Measurements from ENCODE around the gene INPP5A. TPM values are rescaled to one million over a fixed set of nuclear protein-coding genes. Genes with fewer than 3 reads are reported as not detected.

INPP5A gene
- total RNA-seq, 1 experiment from 2014 or later, result 12.3 TPM

- no peak for ATAC-seq
Measured at GRCh38 chr10:132494866-132495630, 42.5 kb upstream of the INPP5A start.

More at GRCh38 chr10:132494866-132495630, 42.5 kb upstream of the INPP5A start:
- Histone ChIP-seq H3K9me3 (ENCODE audit: control insufficient read depth in 1 of 2, insufficient read depth in 1 of 2, low read depth in 1 of 2, low read length in 2 of 2) (no peaks in the 10 kb centered on the region), H3K9me2 (ENCODE audit: insufficient read depth) (no peaks in the 10 kb centered on the region), H3K4me1 (ENCODE audit: control insufficient read depth in 1 of 2, insufficient read depth in 2 of 2, low read length in 2 of 2) (no peaks in the 10 kb centered on the region), H3K79me2 (ENCODE audit: insufficient read depth, low read length) (no peaks in the 10 kb centered on the region), H3K4me2 (ENCODE audit: low read length) (no peak overlapping the region), H3K27ac (ENCODE audit: low read depth, low read length) (no peak overlapping the region), H3K4me3 (replicated peaks in 1 of 2; ENCODE audit: low read depth in 1 of 2, low read length in 2 of 2) (no peak overlapping the region), H4K20me1 (ENCODE audit: insufficient read depth) (no peaks in the 10 kb centered on the region), H2AFZ (ENCODE audit: low read depth, low read length, poor library complexity, severe bottlenecking) (no peak overlapping the region), H3K9ac (ENCODE audit: low read length) (no peak overlapping the region), H3K27me3 (ENCODE audit: insufficient read depth, low read length) (no peaks in the 10 kb centered on the region), H3K36me3 (ENCODE audit: control insufficient read depth in 1 of 2, insufficient read depth in 2 of 2, low read length in 2 of 2) (no peaks in the 10 kb centered on the region)
- CTCF ChIA-PET, result no interaction called here
- POLR2A ChIA-PET, result no interaction called here
- no TSS peak for BruUV-seq (replicated peaks)
- no peak for DNase-seq (ENCODE audit: low read depth, low spot score)
- intact Hi-C loops (cut with micrococcal nuclease), result no loop called here
- RAD21 ChIA-PET (ENCODE audit: low non-redundant PET in 1 of 2, low total read pairs in 2 of 2, uncharacterized antibody in 2 of 2, unreplicated experiment in 2 of 2), result no interaction called here
- TF ChIP-seq FOSL1 (IDR thresholded peaks at IDR 0.05; ENCODE audit: low read depth) (no peak), EZH2 (IDR thresholded peaks at IDR 0.05) (no peak), REST (IDR thresholded peaks at IDR 0.05; ENCODE audit: low read depth) (no peak), ZNF274 (IDR thresholded peaks at IDR 0.05; ENCODE audit: low read depth, low read length) (no peak), CTCF (IDR thresholded peaks at IDR 0.05 in 2 of 3, conservative IDR thresholded peaks at IDR 0.05 in 1 of 3; ENCODE audit: borderline replicate concordance in 1 of 3, insufficient read depth in 1 of 3, low read depth in 2 of 3, low read length in 2 of 3) (no peak), CBX3 (IDR thresholded peaks at IDR 0.05; ENCODE audit: low read depth) (no peak)
